CD14-positive monocyte (primary cell): ENCODE data around the gene RAPGEF1. TPM values are rescaled to one million over a fixed set of nuclear protein-coding genes. Genes with fewer than 3 reads are reported as not detected.

Experiments used
- DNase-seq, 3 donors: peaks; one replicate each; pipeline ENCODE4 v3.0.0-alpha.2; 2011 to 2022
- H2AFZ ChIP-seq: 2 replicates; pipeline ENCODE4 v1.6.0; 2012; ENCODE audit warnings: mild to moderate bottlenecking, low read depth, low read length, inconsistent platforms; ENCODE audit not compliant: insufficient read depth, poor library complexity, severe bottlenecking
- H3K27ac ChIP-seq, 2 donors: 1 replicate in 1 of 2; 2 replicates in 1 of 2; pipeline ENCODE4 v1.5.1; 2012 to 2013; ENCODE audit warnings: low read length in 2 of 2, control low read depth in 1 of 2, inconsistent platforms in 1 of 2, low read depth in 1 of 2, mild to moderate bottlenecking in 1 of 2
- H3K27me3 ChIP-seq, 2 donors: one replicate each; pipeline versions ENCODE4 v1.6.0 to v1.6.1; 2011 to 2013; ENCODE audit warnings: low read length in 2 of 2; ENCODE audit not compliant: control insufficient read depth in 2 of 2, insufficient read depth in 2 of 2
- H3K36me3 ChIP-seq, 2 donors: replicated peaks in 1 of 2; 1 replicate in 1 of 2; 2 replicates in 1 of 2; pipeline versions ENCODE4 v1.5.1 to v1.6.1; 2012 to 2013; ENCODE audit warnings: low read length in 2 of 2, control low read depth in 1 of 2, inconsistent platforms in 1 of 2, mild to moderate bottlenecking in 1 of 2; ENCODE audit not compliant: insufficient read depth in 2 of 2, control insufficient read depth in 1 of 2
- H3K4me1 ChIP-seq, 2 donors: 1 replicate in 1 of 2; 2 replicates in 1 of 2; pipeline versions ENCODE4 v1.5.1 to v1.6.1; 2012 to 2013; ENCODE audit warnings: low read length in 2 of 2, control low read depth in 1 of 2, inconsistent platforms in 1 of 2, mild to moderate bottlenecking in 1 of 2, moderate library complexity in 1 of 2; ENCODE audit not compliant: insufficient read depth in 2 of 2, control insufficient read depth in 1 of 2
- H3K4me2 ChIP-seq: replicated peaks from 2 replicates; pipeline ENCODE3; 2012; ENCODE audit warnings: low read length, moderate library complexity, mild to moderate bottlenecking; ENCODE audit not compliant: poor library complexity, severe bottlenecking; ENCODE audit errors: extremely low read depth
- H3K4me3 ChIP-seq, 3 experiments: fragments of 200-600 bp in 1 of 3; sonication (generic) in 1 of 3; replicated peaks in 1 of 3; 1 replicate in 2 of 3; 2 replicates in 1 of 3; pipeline ENCODE4 v1.5.1; 2011 to 2013; ENCODE audit warnings: low read length in 3 of 3, mild to moderate bottlenecking in 3 of 3, control low read depth in 2 of 3, low read depth in 2 of 3, inconsistent platforms in 1 of 3, moderate library complexity in 1 of 3
- H3K79me2 ChIP-seq: 2 replicates; pipeline ENCODE4 v1.6.0; 2012; ENCODE audit warnings: mild to moderate bottlenecking, control low read depth, inconsistent platforms, low read length, moderate library complexity; ENCODE audit not compliant: insufficient read depth
- H3K9ac ChIP-seq: 2 replicates; pipeline ENCODE4 v1.6.0; 2017; ENCODE audit warnings: low read length, mild to moderate bottlenecking; ENCODE audit not compliant: insufficient read depth, poor library complexity, severe bottlenecking
- H3K9me3 ChIP-seq, 2 donors: replicated peaks in 1 of 2; 1 replicate in 1 of 2; 2 replicates in 1 of 2; pipeline versions ENCODE4 v1.5.1 to v1.6.1; 2012 to 2013; ENCODE audit warnings: low read length in 2 of 2, control low read depth in 1 of 2; ENCODE audit not compliant: control insufficient read depth in 1 of 2, insufficient read depth in 1 of 2
- H4K20me1 ChIP-seq: 2 replicates; pipeline ENCODE4 v1.6.0; 2012; ENCODE audit warnings: mild to moderate bottlenecking, low read length, control low read depth, moderate library complexity; ENCODE audit not compliant: insufficient read depth
- H3K27ac Mint-ChIP-seq, 7 donors: one replicate each; pipeline ENCODE4 v1.8.0; 2020; ENCODE audit warnings: mild to moderate bottlenecking in 7 of 7, mixed read lengths in 7 of 7, moderate library complexity in 6 of 7, inconsistent platforms in 2 of 7
- H3K27me3 Mint-ChIP-seq, 3 donors: one replicate each; pipeline ENCODE4 v1.8.0; 2021 to 2022; ENCODE audit warnings: low read depth in 3 of 3, mild to moderate bottlenecking in 3 of 3, mixed read lengths in 3 of 3, moderate library complexity in 3 of 3, inconsistent platforms in 1 of 3
- H3K36me3 Mint-ChIP-seq, 2 donors: one replicate each; pipeline ENCODE4 v1.8.0; 2020; ENCODE audit warnings: mixed read lengths in 2 of 2, inconsistent platforms in 1 of 2, mild to moderate bottlenecking in 1 of 2
- H3K4me1 Mint-ChIP-seq: one replicate; pipeline ENCODE4 v1.8.0; 2020; ENCODE audit warnings: mild to moderate bottlenecking, mixed read lengths
- H3K4me3 Mint-ChIP-seq, 2 donors: one replicate each; pipeline ENCODE4 v1.8.0; 2020; ENCODE audit warnings: mild to moderate bottlenecking in 2 of 2, mixed read lengths in 2 of 2, moderate library complexity in 1 of 2
- H3K9me3 Mint-ChIP-seq, 7 donors: one replicate each; pipeline ENCODE4 v1.8.0; 2020 to 2022; ENCODE audit warnings: mixed read lengths in 7 of 7, mild to moderate bottlenecking in 6 of 7, moderate library complexity in 6 of 7, inconsistent platforms in 2 of 7
- CTCF ChIP-seq: fragments of 200-600 bp; IDR thresholded peaks from one replicate; pipeline ENCODE4 v1.8.0; 2022; ENCODE audit warnings: antibody characterized with exemption, mild to moderate bottlenecking
- WGBS: methylation state at CpG from one replicate; pipeline ENCODE4 v1.1.5; 2013; ENCODE audit warnings: missing lambda C conversion rate; ENCODE audit not compliant: insufficient coverage; 5-methylcytosine and 5-hydroxymethylcytosine counted together
- intact Hi-C, 2 donors: fragments of 100-400 bp; cut with micrococcal nuclease; formaldehyde crosslinking; loops; one replicate each; pipeline versions ENCODE4 v1.15.0 to v1.15.1; 2023
- polyA plus RNA-seq, 3 donors: library from polyadenylated mRNA; depleted of rRNA in 1 of 3; unstranded in 2 of 3; stranded (reverse) in 1 of 3; fragments of 300-500 nt in 2 of 3; fragments of >200 nt in 1 of 3; fragmentation: Illumina TruSeq in 2 of 3; gene quantifications; 1 replicate in 2 of 3; 2 replicates in 1 of 3; pipeline ENCODE4 v1.2.3, GENCODE V29; 2012 to 2021

RAPGEF1 gene
- polyA plus RNA-seq, 3 donors: 1.7 to 71.7 (median 3.0) TPM

GRCh38 chr9:131673068-131673467 lies 66.8 kb downstream of the RAPGEF1 start:
- Histone ChIP-seq H3K4me1 (peaks cover 45 to 59% of the 10 kb centered on the region in 2 donors), H3K79me2 (peaks cover 100% of the 10 kb centered on the region), H3K27ac (peak overlapping the region in 1 of 2 donors; percentile 10), H2AFZ (no peak overlapping the region), H4K20me1 (peaks cover 42% of the 10 kb centered on the region), H3K4me2 (no peak overlapping the region), H3K36me3 (no peaks in the 10 kb centered on the region), H3K4me3 (no peak overlapping the region), H3K9me3 (no peaks in the 10 kb centered on the region), H3K9ac (no peak overlapping the region), H3K27me3 (no peaks in the 10 kb centered on the region)
- no peaks in the 10 kb centered on the region for H3K27me3 Mint-ChIP-seq
- no peak overlapping the region for H3K4me3 Mint-ChIP-seq
- WGBS: no CpG with 5 or more reads among the region's 1 CpG
- DNase-seq: no peak
- H3K4me1 Mint-ChIP-seq: peaks cover 72% of the 10 kb centered on the region
- peaks cover 27 to 47% of the 10 kb centered on the region in 2 donors for H3K36me3 Mint-ChIP-seq
- intact Hi-C loops: no loop called here
- H3K27ac Mint-ChIP-seq: no peak overlapping the region
- no peak for TF ChIP-seq CTCF
- no peaks in the 10 kb centered on the region for H3K9me3 Mint-ChIP-seq

- no peaks in the 10 kb centered on the region for H3K9me3 ChIP-seq
- H3K27me3 ChIP-seq: no peaks in the 10 kb centered on the region
- H3K4me3 Mint-ChIP-seq: no peak overlapping the region
- H3K4me3 ChIP-seq: no peak overlapping the region
- H2AFZ ChIP-seq: no peak overlapping the region
- H3K4me2 ChIP-seq: no peak overlapping the region
- H3K4me1 ChIP-seq: peaks cover 40 to 58% of the 10 kb centered on the region in 2 donors
- no peaks in the 10 kb centered on the region for H3K9me3 Mint-ChIP-seq
- WGBS: 100% methylated on average over 2 of the region's 4 CpGs
- no peaks in the 10 kb centered on the region for H3K36me3 ChIP-seq
- H3K9ac ChIP-seq: no peak overlapping the region
- H3K36me3 Mint-ChIP-seq: peaks cover 30 to 47% of the 10 kb centered on the region in 2 donors
- TF ChIP-seq CTCF: no peak
- no peaks in the 10 kb centered on the region for H3K27me3 Mint-ChIP-seq
- peaks cover 100% of the 10 kb centered on the region for H3K79me2 ChIP-seq
- peak overlapping the region in 3 of 7 donors; percentile 51 to 77 (median 65) for H3K27ac Mint-ChIP-seq
- peaks cover 42% of the 10 kb centered on the region for H4K20me1 ChIP-seq
- intact Hi-C loops: no loop called here
- peaks cover 72% of the 10 kb centered on the region for H3K4me1 Mint-ChIP-seq
- peak overlapping the region in 1 of 2 donors; percentile 10 for H3K27ac ChIP-seq
- DNase-seq: no peak
Observed at GRCh38 chr9:131672451-131672850, 67.4 kb downstream of the RAPGEF1 start.
